A549 (cell line): Measurements from ENCODE around the gene TSTD1. TPM values are rescaled to one million over a fixed set of nuclear protein-coding genes. Genes with fewer than 3 reads are reported as not detected.
A peak's percentile ranks its signal among the peaks of the same experiment; 100 is the strongest.

Experiments
- ATAC-seq, 2 experiments: fragments of 200-7000 bp in 1 of 2; fragments of >200 bp in 1 of 2; cut with Nextera tagmentation in 1 of 2; cut with Tn5 transposase in 1 of 2; 3 replicates each; pipeline versions ENCODE4 v1.8.0 to v1.9.1; 2018 to 2020; ENCODE audit warnings: mild to moderate bottlenecking in 1 of 2, moderate library complexity in 1 of 2
- CTCF ChIA-PET: fragments of 300-600 bp; sonication (Branson Sonifier 250); formaldehyde crosslinking; extraction: SDS; loops from one replicate; lab custom pipeline; 2021; ENCODE audit warnings: antibody characterized with exemption, inconsistent platforms; lab: Yijun Ruan, JAX
- POLR2A ChIA-PET: fragments of 350-600 bp; formaldehyde crosslinking; extraction: SDS; loops from one replicate; lab custom pipeline; 2021; ENCODE audit warnings: antibody characterized with exemption, inconsistent platforms; lab: Yijun Ruan, JAX
- DNase-seq, 2 experiments: peaks; one replicate each; pipeline versions ENCODE4 v3.0.0 to v3.0.0-alpha.2; 2011 to 2016; ENCODE audit warnings: low read depth in 1 of 2, low spot score in 1 of 2
- FAIRE-seq: peaks from 2 replicates; lab custom pipeline; 2011; peaks lifted over from hg19 to GRCh38; lab: Jason Lieb, UNC
- H3K27ac ChIP-seq, 2 experiments: fragments of >200 bp; sonication (Bioruptor Twin); formaldehyde crosslinking; 3 replicates each; pipeline ENCODE4 v1.5.1; 2016 to 2017
- H3K4me1 ChIP-seq: fragments of >200 bp; sonication (Bioruptor Twin); formaldehyde crosslinking; 3 replicates; pipeline ENCODE4 v1.6.1; 2016
- H3K4me2 ChIP-seq: fragments of >200 bp; sonication (Bioruptor Twin); formaldehyde crosslinking; 3 replicates; pipeline ENCODE4 v1.6.1; 2016
- H3K4me3 ChIP-seq: fragments of >200 bp; sonication (Bioruptor Twin); formaldehyde crosslinking; 3 replicates; pipeline ENCODE4 v1.5.1; 2016
- H3K9me3 ChIP-seq: fragments of >200 bp; sonication (Bioruptor Twin); formaldehyde crosslinking; 3 replicates; pipeline ENCODE4 v1.6.1; 2016
- BHLHE40 ChIP-seq: IDR thresholded peaks from 2 replicates; pipeline ENCODE4 v1.6.1; 2012; ENCODE audit warnings: low read depth, low read length, inconsistent platforms
- CHD4 ChIP-seq: fragments of 200-600 bp; sonication (generic); IDR thresholded peaks from 2 replicates; pipeline ENCODE4 v1.6.1; 2016; ENCODE audit warnings: antibody characterized with exemption, mild to moderate bottlenecking, borderline replicate concordance
- EP300 ChIP-seq, 2 experiments: fragments of >200 bp; sonication (Bioruptor Twin); formaldehyde crosslinking; IDR thresholded peaks; 2 replicates in 1 of 2; 3 replicates in 1 of 2; pipeline ENCODE4 v1.6.1; 2016 to 2017
- FOXS1 ChIP-seq: fragments of 250-450 bp; sonication (Bioruptor Pico); IDR thresholded peaks from 2 replicates; pipeline ENCODE4 v1.5.0; 2020; ENCODE audit warnings: mild to moderate bottlenecking, moderate library complexity
- HDAC2 ChIP-seq: fragments of 200-600 bp; sonication (generic); IDR thresholded peaks from 2 replicates; pipeline ENCODE4 v1.6.1; 2016
- HMGXB4 ChIP-seq: fragments of 250-450 bp; sonication (Bioruptor Pico); IDR thresholded peaks from 2 replicates; pipeline ENCODE4 v1.5.0; 2021; ENCODE audit warnings: mild to moderate bottlenecking, moderate library complexity, borderline replicate concordance
- KDM5A ChIP-seq: fragments of 200-600 bp; sonication (generic); IDR thresholded peaks from 2 replicates; pipeline ENCODE4 v1.6.1; 2016; ENCODE audit warnings: antibody characterized with exemption, mild to moderate bottlenecking
- MAFK ChIP-seq: fragments of 450-650 bp; IDR thresholded peaks from 2 replicates; pipeline ENCODE4 v1.6.1; 2014; ENCODE audit not compliant: partially characterized antibody
- MYC ChIP-seq: IDR thresholded peaks from 2 replicates; pipeline ENCODE4 v1.6.1; 2012; ENCODE audit warnings: mild to moderate bottlenecking, inconsistent platforms, low read length, improper control_type of control experiment, borderline replicate concordance
- NFE2L2 ChIP-seq: fragments of 150-350 bp; conservative IDR thresholded peaks from 2 replicates; pipeline ENCODE4 v1.6.1; 2014; ENCODE audit warnings: low read length
- NR3C1 ChIP-seq: fragments of >200 bp; sonication (Bioruptor Twin); formaldehyde crosslinking; IDR thresholded peaks from 3 replicates; pipeline ENCODE4 v1.6.1; 2017
- RCOR1 ChIP-seq: fragments of 150-350 bp; IDR thresholded peaks from 2 replicates; pipeline ENCODE4 v1.6.1; 2014; ENCODE audit warnings: antibody characterized with exemption, low read length, low read depth
- SREBF2 ChIP-seq: fragments of 450-650 bp; IDR thresholded peaks from 2 replicates; pipeline ENCODE4 v1.6.1; 2014; ENCODE audit warnings: mild to moderate bottlenecking, moderate library complexity
- TFCP2L1 ChIP-seq: fragments of 250-450 bp; sonication (Bioruptor Pico); IDR thresholded peaks from 2 replicates; pipeline ENCODE4 v1.5.0; 2021; ENCODE audit warnings: mild to moderate bottlenecking
- USF2 ChIP-seq: fragments of 450-650 bp; IDR thresholded peaks from 2 replicates; pipeline ENCODE4 v1.6.1; 2014; ENCODE audit warnings: antibody characterized with exemption
- ZC3H11A ChIP-seq: fragments of 450-650 bp; IDR thresholded peaks from 2 replicates; pipeline ENCODE4 v1.6.1; 2014; ENCODE audit warnings: antibody characterized with exemption, mild to moderate bottlenecking
- WGBS: methylation state at CpG from one replicate; pipeline ENCODE4 v1.1.6; 2017; ENCODE audit errors: missing lambda C conversion rate; 5-methylcytosine and 5-hydroxymethylcytosine counted together
- polyA plus RNA-seq, 4 experiments: library from polyadenylated mRNA; depleted of rRNA in 3 of 4; stranded (reverse); fragments of >200 nt; fragmentation: RNase III in 1 of 4; extraction: RNeasy Plus Mini Kit Qiagen cat#74134 plus additional on column Dnase treatment in 1 of 4; gene quantifications; 2 replicates in 3 of 4; 3 replicates in 1 of 4; pipeline ENCODE4 v1.2.3, GENCODE V29; 2011 to 2017
- TF ChIP-seq, protein P1 (sequence below): fragments of 200-600 bp; sonication (generic); IDR thresholded peaks from 2 replicates; pipeline ENCODE4 v1.6.1; 2016; ENCODE audit warnings: antibody characterized with exemption, mild to moderate bottlenecking, moderate library complexity
- TF ChIP-seq, protein P2 (sequence below): fragments of 150-350 bp; IDR thresholded peaks from 2 replicates; pipeline ENCODE4 v1.6.1; 2014; ENCODE audit warnings: low read depth, mild to moderate bottlenecking, low read length
- TF ChIP-seq, protein P3 (sequence below): IDR thresholded peaks from 2 replicates; pipeline ENCODE4 v1.6.1; 2012; ENCODE audit warnings: low read depth, borderline replicate concordance
- TF ChIP-seq, protein P4 (sequence below): IDR thresholded peaks from 2 replicates; pipeline ENCODE4 v1.6.1; 2012

Gene TSTD1
- polyA plus RNA-seq, 2 of the 4 experiments (the other 2 are of a cell fraction) = 0.17 TPM; not detected in 1

DNA sequence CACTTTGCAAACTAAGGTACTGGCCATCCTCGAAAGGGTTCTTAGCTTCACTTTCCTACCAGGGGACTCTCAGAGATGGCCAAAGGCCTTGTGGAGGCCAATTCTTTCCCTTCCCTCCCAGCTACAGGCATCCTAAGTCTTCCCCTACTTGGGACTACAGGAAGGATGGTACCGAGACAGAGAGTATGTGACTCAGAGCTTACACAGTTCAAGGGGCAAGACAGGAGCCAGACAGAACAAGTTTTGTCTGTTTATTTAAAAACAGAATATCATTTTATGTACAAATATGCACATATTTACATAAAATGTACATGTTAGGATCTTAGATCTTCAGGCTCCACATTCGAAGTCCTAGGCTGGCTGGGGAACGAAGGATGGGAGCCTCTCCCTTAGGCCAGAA is 32.0 kb upstream of the TSTD1 start:
- TF ChIP-seq MAFK = no peak
- TF ChIP-seq, protein P1, sequence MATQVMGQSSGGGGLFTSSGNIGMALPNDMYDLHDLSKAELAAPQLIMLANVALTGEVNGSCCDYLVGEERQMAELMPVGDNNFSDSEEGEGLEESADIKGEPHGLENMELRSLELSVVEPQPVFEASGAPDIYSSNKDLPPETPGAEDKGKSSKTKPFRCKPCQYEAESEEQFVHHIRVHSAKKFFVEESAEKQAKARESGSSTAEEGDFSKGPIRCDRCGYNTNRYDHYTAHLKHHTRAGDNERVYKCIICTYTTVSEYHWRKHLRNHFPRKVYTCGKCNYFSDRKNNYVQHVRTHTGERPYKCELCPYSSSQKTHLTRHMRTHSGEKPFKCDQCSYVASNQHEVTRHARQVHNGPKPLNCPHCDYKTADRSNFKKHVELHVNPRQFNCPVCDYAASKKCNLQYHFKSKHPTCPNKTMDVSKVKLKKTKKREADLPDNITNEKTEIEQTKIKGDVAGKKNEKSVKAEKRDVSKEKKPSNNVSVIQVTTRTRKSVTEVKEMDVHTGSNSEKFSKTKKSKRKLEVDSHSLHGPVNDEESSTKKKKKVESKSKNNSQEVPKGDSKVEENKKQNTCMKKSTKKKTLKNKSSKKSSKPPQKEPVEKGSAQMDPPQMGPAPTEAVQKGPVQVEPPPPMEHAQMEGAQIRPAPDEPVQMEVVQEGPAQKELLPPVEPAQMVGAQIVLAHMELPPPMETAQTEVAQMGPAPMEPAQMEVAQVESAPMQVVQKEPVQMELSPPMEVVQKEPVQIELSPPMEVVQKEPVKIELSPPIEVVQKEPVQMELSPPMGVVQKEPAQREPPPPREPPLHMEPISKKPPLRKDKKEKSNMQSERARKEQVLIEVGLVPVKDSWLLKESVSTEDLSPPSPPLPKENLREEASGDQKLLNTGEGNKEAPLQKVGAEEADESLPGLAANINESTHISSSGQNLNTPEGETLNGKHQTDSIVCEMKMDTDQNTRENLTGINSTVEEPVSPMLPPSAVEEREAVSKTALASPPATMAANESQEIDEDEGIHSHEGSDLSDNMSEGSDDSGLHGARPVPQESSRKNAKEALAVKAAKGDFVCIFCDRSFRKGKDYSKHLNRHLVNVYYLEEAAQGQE = no peak
- no peak for TF ChIP-seq USF2
- no peak for TF ChIP-seq NFE2L2
- no peak for TF ChIP-seq NR3C1
- no peak for TF ChIP-seq SREBF2
- TF ChIP-seq FOXS1 (CRISPR knock-in tag) = no peak
- Histone ChIP-seq H3K27ac (no peak overlapping the region), H3K4me2 (no peak overlapping the region), H3K4me3 (no peak overlapping the region), H3K9me3 (no peaks in the 10 kb centered on the region), H3K4me1 (peaks cover 27% of the 10 kb centered on the region)
- DNase-seq (no peak), ATAC-seq (no peak), FAIRE-seq (no peak)
- ChIA-PET CTCF (interaction anchor here (0.6 to 13.9 kb wide), 24 partner anchors 9 to 121 kb away, joined by 3 to 319 read pairs (median 7); partner anchors contain the start of genes B4GALT3, ITLN2, KLHDC9 and NECTIN4), POLR2A (interaction anchor here (0.6 kb wide), 1 partner anchor 71 kb away, joined by 4 read pairs; no protein-coding TSS in a partner anchor)
- 67% methylated on average over 4 of the region's 4 CpGs for WGBS

DNA sequence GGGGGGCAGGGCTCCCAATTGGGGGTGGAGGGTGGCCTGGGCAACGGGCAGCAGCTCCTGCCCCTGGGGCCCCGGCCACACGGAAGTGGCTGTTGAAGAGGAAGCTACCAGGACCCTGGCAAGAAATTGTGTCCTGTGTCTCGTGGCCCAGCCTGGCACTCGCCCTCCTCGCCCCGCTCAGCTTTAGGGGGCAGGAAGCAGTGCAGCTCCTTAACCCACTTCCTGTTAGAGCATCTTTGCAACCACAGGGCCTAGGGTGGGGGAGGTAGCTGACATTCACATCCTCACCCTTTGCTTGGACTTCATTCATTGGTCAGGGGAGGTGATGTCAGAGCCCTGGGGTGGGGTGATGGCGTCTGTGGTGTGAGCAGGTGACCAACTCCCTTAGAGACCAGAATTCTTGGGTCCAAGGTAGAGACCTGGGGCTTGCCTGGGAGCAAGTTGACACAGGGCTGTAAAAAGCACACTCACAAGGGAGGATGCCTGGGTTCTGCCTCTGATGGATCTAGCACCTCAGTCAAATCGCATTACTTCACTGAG is 31.0 kb upstream of the TSTD1 start, which contains the start of gene ARHGAP30:
ARHGAP30 (minus strand) TSS at position 161 of the 540 bp plus-strand sequence. CDS start 267 bp downstream, outside the sequence.
- TF ChIP-seq CHD4 = no peak
- TF ChIP-seq, protein P1 = no peak
- TF ChIP-seq ZC3H11A = no peak
- TF ChIP-seq RCOR1 = no peak
- no peak for TF ChIP-seq FOXS1 (CRISPR knock-in tag)
- TF ChIP-seq MYC = no peak
- no peak for TF ChIP-seq BHLHE40
- TF ChIP-seq HDAC2 = no peak
- TF ChIP-seq, protein P2, sequence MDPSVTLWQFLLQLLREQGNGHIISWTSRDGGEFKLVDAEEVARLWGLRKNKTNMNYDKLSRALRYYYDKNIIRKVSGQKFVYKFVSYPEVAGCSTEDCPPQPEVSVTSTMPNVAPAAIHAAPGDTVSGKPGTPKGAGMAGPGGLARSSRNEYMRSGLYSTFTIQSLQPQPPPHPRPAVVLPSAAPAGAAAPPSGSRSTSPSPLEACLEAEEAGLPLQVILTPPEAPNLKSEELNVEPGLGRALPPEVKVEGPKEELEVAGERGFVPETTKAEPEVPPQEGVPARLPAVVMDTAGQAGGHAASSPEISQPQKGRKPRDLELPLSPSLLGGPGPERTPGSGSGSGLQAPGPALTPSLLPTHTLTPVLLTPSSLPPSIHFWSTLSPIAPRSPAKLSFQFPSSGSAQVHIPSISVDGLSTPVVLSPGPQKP = no peak
- no peak for TF ChIP-seq KDM5A
- TF ChIP-seq, protein P3, sequence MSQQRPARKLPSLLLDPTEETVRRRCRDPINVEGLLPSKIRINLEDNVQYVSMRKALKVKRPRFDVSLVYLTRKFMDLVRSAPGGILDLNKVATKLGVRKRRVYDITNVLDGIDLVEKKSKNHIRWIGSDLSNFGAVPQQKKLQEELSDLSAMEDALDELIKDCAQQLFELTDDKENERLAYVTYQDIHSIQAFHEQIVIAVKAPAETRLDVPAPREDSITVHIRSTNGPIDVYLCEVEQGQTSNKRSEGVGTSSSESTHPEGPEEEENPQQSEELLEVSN = no peak
- no peak for TF ChIP-seq EP300 (IDR thresholded peaks at IDR 0.05)
- TF ChIP-seq TFCP2L1 = no peak
- TF ChIP-seq HMGXB4 (CRISPR knock-in tag) = no peak
- TF ChIP-seq, protein P4, sequence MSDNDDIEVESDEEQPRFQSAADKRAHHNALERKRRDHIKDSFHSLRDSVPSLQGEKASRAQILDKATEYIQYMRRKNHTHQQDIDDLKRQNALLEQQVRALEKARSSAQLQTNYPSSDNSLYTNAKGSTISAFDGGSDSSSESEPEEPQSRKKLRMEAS = no peak
- Histone ChIP-seq H3K4me2 (no peak within 1 kb of the TSS), H3K4me1 (peaks cover 23% of the 10 kb centered on the region), H3K9me3 (no peaks in the 10 kb centered on the region), H3K4me3 (no peak within 1 kb of the TSS), H3K27ac (0 out of 6 replicates have a peak within 1 kb of the TSS, but pooled peaks of 1 of the 2 experiments have one; percentile 18)
- ChIA-PET CTCF (interaction anchor here (0.7 to 13.9 kb wide), 10 partner anchors 10 to 122 kb away, joined by 3 to 319 read pairs (median 7); partner anchors contain the start of genes KLHDC9 and NECTIN4), POLR2A (no interaction called here)
- ATAC-seq (no peak), DNase-seq (no peak), FAIRE-seq (no peak)
- WGBS = 88% methylated on average over 9 of the region's 9 CpGs
